Measurements from ENCODE around the gene RNF149.
"Not testable (repeated sequence)": the region's sequence is repeated elsewhere in the genome, so short reads cannot be mapped to it uniquely, and the experiment has no call there.

Gene RNF149

GRCh38 chr2:101251844-101252407 is 56.6 kb downstream of the RNF149 start:
- DNase-seq (ENCODE audit: low read depth), result peak; percentile 54
- TF ChIP-seq MAX (IDR thresholded peaks at IDR 0.05; ENCODE audit: low read depth, low read length) (no peak), POLR2A (IDR thresholded peaks at IDR 0.05; ENCODE audit: extremely low read depth, insufficient read length) (no peak), MYC (IDR thresholded peaks at IDR 0.05; ENCODE audit: low read depth, low read length) (no peak), CTCF (IDR thresholded peaks at IDR 0.05; ENCODE audit: low read depth, low read length) (peak; percentile 39)
- peak overlapping the region; percentile 81 for H3K4me3 ChIP-seq (ENCODE audit: low read depth, low read length)

GRCh38 chr2:101251246-101251781 is 57.2 kb downstream of the RNF149 start:
- not testable (repeated sequence) for DNase-seq (ENCODE audit: low read depth)
- H3K4me3 ChIP-seq (ENCODE audit: low read depth, low read length), result peak overlapping the region; percentile 81

GRCh38 chr2:101249826-101250225 is 58.7 kb downstream of the RNF149 start:
- TF ChIP-seq CTCF (IDR thresholded peaks at IDR 0.05; ENCODE audit: low read depth, low read length) (no peak), MAX (IDR thresholded peaks at IDR 0.05; ENCODE audit: low read depth, low read length) (no peak), POLR2A (IDR thresholded peaks at IDR 0.05; ENCODE audit: extremely low read depth, insufficient read length) (no peak), MYC (IDR thresholded peaks at IDR 0.05; ENCODE audit: low read depth, low read length) (no peak)
- no peak overlapping the region for H3K4me3 ChIP-seq (ENCODE audit: low read depth, low read length)
- DNase-seq (ENCODE audit: low read depth), result no peak

- not testable (repeated sequence) for DNase-seq (ENCODE audit: low read depth); H3K4me3 ChIP-seq (ENCODE audit: low read depth, low read length)
These were observed 59.7 kb downstream of the RNF149 start for GRCh38 chr2:101248756-101249155.

- not testable (repeated sequence) for H3K4me3 ChIP-seq (ENCODE audit: low read depth, low read length); DNase-seq (ENCODE audit: low read depth)
These were observed 63.0 kb downstream of the RNF149 start for GRCh38 chr2:101245468-101245867.

- H3K4me3 ChIP-seq (ENCODE audit: low read depth, low read length); DNase-seq (ENCODE audit: low read depth): not testable (repeated sequence)
These were observed 63.6 kb downstream of the RNF149 start for GRCh38 chr2:101244899-101245298.

GRCh38 chr2:101244373-101244772 is 64.1 kb downstream of the RNF149 start:
- DNase-seq (ENCODE audit: low read depth); H3K4me3 ChIP-seq (ENCODE audit: low read depth, low read length): not testable (repeated sequence)

GRCh38 chr2:101241158-101241557 is 67.3 kb downstream of the RNF149 start:
- no peak overlapping the region for H3K4me3 ChIP-seq (ENCODE audit: low read depth, low read length)
- DNase-seq (ENCODE audit: low read depth), result no peak
- no peak for TF ChIP-seq MYC (IDR thresholded peaks at IDR 0.05; ENCODE audit: low read depth, low read length)
- no peak for TF ChIP-seq POLR2A (IDR thresholded peaks at IDR 0.05; ENCODE audit: extremely low read depth, insufficient read length)
- TF ChIP-seq CTCF (IDR thresholded peaks at IDR 0.05; ENCODE audit: low read depth, low read length), result no peak
- no peak for TF ChIP-seq MAX (IDR thresholded peaks at IDR 0.05; ENCODE audit: low read depth, low read length)

- not testable (repeated sequence) for H3K4me3 ChIP-seq (ENCODE audit: low read depth, low read length)
- peak; percentile 45 for DNase-seq (ENCODE audit: low read depth)
- peak; percentile 52 for TF ChIP-seq CTCF (IDR thresholded peaks at IDR 0.05; ENCODE audit: low read depth, low read length)
These were observed 67.8 kb downstream of the RNF149 start for GRCh38 chr2:101240694-101241093.

- not testable (repeated sequence) for H3K4me3 ChIP-seq (ENCODE audit: low read depth, low read length); DNase-seq (ENCODE audit: low read depth)
These were observed 68.8 kb downstream of the RNF149 start for GRCh38 chr2:101239760-101240118.

Measured in NB4 (cell line).